Smooth muscle cell (in vitro differentiated cells): ENCODE data around the gene AKAP11. TPM values are rescaled to one million over a fixed set of nuclear protein-coding genes. Genes with fewer than 3 reads are reported as not detected.

Experiments
- DNase-seq: peaks from one replicate; lab custom pipeline; 2025; ENCODE audit not compliant: unreplicated experiment; lab: John Stamatoyannopoulos, UW
- H2AFZ ChIP-seq: fragments of 200-600 bp; sonication (generic); 2 replicates; pipeline ENCODE4 v1.6.0; 2016; ENCODE audit warnings: antibody characterized with exemption, low read depth, mild to moderate bottlenecking
- H3F3A ChIP-seq: fragments of 200-600 bp; sonication (generic); 2 replicates; pipeline ENCODE4 v1.6.0; 2017; ENCODE audit warnings: antibody characterized with exemption, low read depth
- H3K27ac ChIP-seq: fragments of 200-600 bp; sonication (generic); 2 replicates; pipeline ENCODE4 v1.5.1; 2016; ENCODE audit warnings: low read depth, mild to moderate bottlenecking
- H3K27me3 ChIP-seq: fragments of 200-600 bp; sonication (generic); 2 replicates; pipeline ENCODE4 v1.6.1; 2016; ENCODE audit warnings: low read depth, mild to moderate bottlenecking
- H3K36me3 ChIP-seq: fragments of 200-600 bp; sonication (generic); 2 replicates; pipeline ENCODE4 v1.5.1; 2016; ENCODE audit warnings: low read depth
- H3K4me1 ChIP-seq: fragments of 200-600 bp; sonication (generic); 2 replicates; pipeline ENCODE4 v1.5.1; 2016; ENCODE audit warnings: low read depth
- H3K4me2 ChIP-seq: fragments of 200-600 bp; sonication (generic); 2 replicates; pipeline ENCODE4 v1.6.0; 2016; ENCODE audit warnings: mild to moderate bottlenecking
- H3K4me3 ChIP-seq: fragments of 200-600 bp; sonication (generic); 2 replicates; pipeline ENCODE4 v1.5.1; 2016; ENCODE audit warnings: mild to moderate bottlenecking
- H3K79me2 ChIP-seq: fragments of 200-600 bp; sonication (generic); 2 replicates; pipeline ENCODE4 v1.6.0; 2016; ENCODE audit warnings: low read depth, mild to moderate bottlenecking
- H3K9ac ChIP-seq: fragments of 200-600 bp; sonication (generic); 2 replicates; pipeline ENCODE4 v1.6.0; 2016; ENCODE audit warnings: low read depth
- H3K9me3 ChIP-seq: fragments of 200-600 bp; sonication (generic); replicated peaks from 2 replicates; pipeline ENCODE4 v1.5.1; 2016; ENCODE audit warnings: low read depth
- H4K20me1 ChIP-seq: fragments of 200-600 bp; sonication (generic); 2 replicates; pipeline ENCODE4 v1.6.0; 2016; ENCODE audit warnings: low read depth
- CTCF ChIP-seq: fragments of 200-600 bp; sonication (generic); IDR thresholded peaks from 2 replicates; pipeline ENCODE4 v1.5.1; 2017; ENCODE audit warnings: borderline replicate concordance, mild to moderate bottlenecking, antibody characterized with exemption; ENCODE audit not compliant: insufficient read depth, poor library complexity, severe bottlenecking
- WGBS: methylation state at CpG from one replicate; pipeline ENCODE4 v1.1.7; 2016; ENCODE audit warnings: low lambda C conversion rate; 5-methylcytosine and 5-hydroxymethylcytosine counted together
- polyA plus RNA-seq: library from polyadenylated mRNA; unstranded; fragments of >200 nt; fragmentation: Nextera tagmentation; extraction: Ambion mirVana; gene quantifications from 2 replicates; pipeline ENCODE4 v1.2.1, GENCODE V29; 2016
- total RNA-seq: library from RNA; depleted of rRNA; stranded (reverse); fragments of >200 nt; gene quantifications from 2 replicates; pipeline ENCODE4 v1.2.3, GENCODE V29; 2014

The AKAP11 gene
- total and polyA plus RNA-seq, 2 experiments from 2014 or later = 2.1 to 27.5 TPM

- no peak overlapping the region for H3K4me3 ChIP-seq
- no peak overlapping the region for H3K9ac ChIP-seq
- 93% methylated on average over 1 of the region's 1 CpG for WGBS
Measured at GRCh38 chr13:42228527-42228926, 43.4 kb upstream of the AKAP11 start.

GRCh38 chr13:42229287-42229686 is 42.7 kb upstream of the AKAP11 start:
- no peaks in the 10 kb centered on the region for H3K36me3 ChIP-seq
- no peak overlapping the region for H2AFZ ChIP-seq
- H3K4me2 ChIP-seq = no peak overlapping the region
- no peak for TF ChIP-seq CTCF
- no peaks in the 10 kb centered on the region for H3K9me3 ChIP-seq
- WGBS = 91% methylated on average over 3 of the region's 3 CpGs
- H3K79me2 ChIP-seq = no peaks in the 10 kb centered on the region
- H3K27me3 ChIP-seq = no peaks in the 10 kb centered on the region
- H3F3A ChIP-seq = no peaks in the 10 kb centered on the region
- H4K20me1 ChIP-seq = no peaks in the 10 kb centered on the region
- no peak overlapping the region for H3K27ac ChIP-seq
- H3K4me3 ChIP-seq = no peak overlapping the region
- H3K9ac ChIP-seq = no peak overlapping the region
- no peaks in the 10 kb centered on the region for H3K4me1 ChIP-seq
- no peak for DNase-seq

More at GRCh38 chr13:42228527-42228926, 43.4 kb upstream of the AKAP11 start:
- Histone ChIP-seq H3K27me3 (no peaks in the 10 kb centered on the region), H3K27ac (no peak overlapping the region), H3K9me3 (no peaks in the 10 kb centered on the region), H4K20me1 (no peaks in the 10 kb centered on the region), H3K4me2 (no peak overlapping the region), H3F3A (no peaks in the 10 kb centered on the region), H3K4me1 (no peaks in the 10 kb centered on the region), H3K79me2 (no peaks in the 10 kb centered on the region), H2AFZ (no peak overlapping the region), H3K36me3 (no peaks in the 10 kb centered on the region)
- no peak for TF ChIP-seq CTCF
- DNase-seq = no peak

GRCh38 chr13:42232671-42233070 is 39.3 kb upstream of the AKAP11 start:
- no peak for DNase-seq
- WGBS = 95% methylated on average over 4 of the region's 4 CpGs
- no peak overlapping the region for H3K4me3 ChIP-seq
- no peaks in the 10 kb centered on the region for H3F3A ChIP-seq
- H3K79me2 ChIP-seq = no peaks in the 10 kb centered on the region
- H4K20me1 ChIP-seq = no peaks in the 10 kb centered on the region
- H3K4me2 ChIP-seq = no peak overlapping the region
- H3K9me3 ChIP-seq = no peaks in the 10 kb centered on the region
- H3K9ac ChIP-seq = no peak overlapping the region
- no peaks in the 10 kb centered on the region for H3K27me3 ChIP-seq
- no peak overlapping the region for H2AFZ ChIP-seq
- no peaks in the 10 kb centered on the region for H3K36me3 ChIP-seq
- no peak for TF ChIP-seq CTCF
- H3K4me1 ChIP-seq = no peaks in the 10 kb centered on the region
- no peak overlapping the region for H3K27ac ChIP-seq

GRCh38 chr13:42233726-42234125 is 38.2 kb upstream of the AKAP11 start:
- Histone ChIP-seq H3K27ac (no peak overlapping the region), H3K79me2 (no peaks in the 10 kb centered on the region), H3K4me1 (no peaks in the 10 kb centered on the region), H3K4me3 (no peak overlapping the region), H3K4me2 (no peak overlapping the region), H3K36me3 (no peaks in the 10 kb centered on the region), H3K9me3 (no peaks in the 10 kb centered on the region), H2AFZ (no peak overlapping the region), H4K20me1 (no peaks in the 10 kb centered on the region), H3K9ac (no peak overlapping the region), H3F3A (no peaks in the 10 kb centered on the region), H3K27me3 (no peaks in the 10 kb centered on the region)
- no peak for DNase-seq
- WGBS = 46% methylated on average over 1 of the region's 1 CpG
- TF ChIP-seq CTCF = no peak
